GM23338 (cell line): ENCODE results near the gene SLAMF9. TPM values are rescaled to one million over a fixed set of nuclear protein-coding genes. Genes with fewer than 3 reads are reported as not detected.

Experiments used
- ATAC-seq: fragments of 200-7000 bp; cut with Tn5 transposase; 3 replicates; pipeline ENCODE4 v1.9.1; 2020
- DNase-seq: peaks from one replicate; pipeline ENCODE4 v3.0.0-alpha.2; 2015; ENCODE audit warnings: low spot score
- H2AFZ ChIP-seq: fragments of 200-600 bp; sonication (generic); 2 replicates; pipeline ENCODE4 v1.8.0; 2016; ENCODE audit warnings: antibody characterized with exemption, mild to moderate bottlenecking, moderate library complexity
- H3F3A ChIP-seq: fragments of 200-600 bp; sonication (generic); replicated peaks from 2 replicates; pipeline ENCODE4 v1.8.0; 2017; ENCODE audit warnings: antibody characterized with exemption, mixed run types, low read depth
- H3K27ac ChIP-seq: fragments of 200-600 bp; sonication (generic); 2 replicates; pipeline ENCODE4 v1.6.1; 2016; ENCODE audit warnings: low read depth
- H3K27me3 ChIP-seq: fragments of 200-600 bp; sonication (generic); 2 replicates; pipeline ENCODE4 v1.8.0; 2016; ENCODE audit warnings: mild to moderate bottlenecking, mixed run types, moderate library complexity; ENCODE audit not compliant: insufficient read depth
- H3K36me3 ChIP-seq: fragments of 200-600 bp; sonication (generic); 2 replicates; pipeline ENCODE4 v1.8.0; 2016; ENCODE audit warnings: mild to moderate bottlenecking; ENCODE audit not compliant: insufficient read depth
- H3K4me1 ChIP-seq: fragments of 200-600 bp; sonication (generic); 2 replicates; pipeline ENCODE4 v1.8.0; 2016; ENCODE audit warnings: mild to moderate bottlenecking, moderate library complexity; ENCODE audit not compliant: insufficient read depth
- H3K4me2 ChIP-seq: fragments of 200-600 bp; sonication (generic); 2 replicates; pipeline ENCODE4 v1.7.1; 2017; ENCODE audit warnings: mixed run types
- H3K4me3 ChIP-seq: fragments of 200-600 bp; sonication (generic); 2 replicates; pipeline ENCODE4 v1.6.1; 2016; ENCODE audit warnings: mixed run types
- H3K79me2 ChIP-seq: fragments of 200-600 bp; sonication (generic); replicated peaks from 2 replicates; pipeline ENCODE4 v1.8.0; 2017; ENCODE audit warnings: mild to moderate bottlenecking; ENCODE audit not compliant: insufficient read depth
- H3K9me2 ChIP-seq: fragments of 200-600 bp; sonication (generic); 2 replicates; pipeline ENCODE4 v1.8.0; 2017; ENCODE audit not compliant: insufficient read depth
- H4K20me1 ChIP-seq: fragments of 200-600 bp; sonication (generic); replicated peaks from 2 replicates; pipeline ENCODE4 v1.8.0; 2017; ENCODE audit warnings: mild to moderate bottlenecking; ENCODE audit not compliant: insufficient read depth
- H3K27ac Mint-ChIP-seq: 2 replicates; pipeline ENCODE4 v1.8.0; 2020; ENCODE audit warnings: inconsistent platforms, mild to moderate bottlenecking, moderate library complexity, mixed read lengths
- H3K27me3 Mint-ChIP-seq: 3 replicates; pipeline ENCODE4 v1.8.0; 2022; ENCODE audit warnings: low read depth, mild to moderate bottlenecking, moderate library complexity, mixed read lengths, inconsistent platforms; ENCODE audit not compliant: insufficient read depth, poor library complexity
- H3K36me3 Mint-ChIP-seq: 3 replicates; pipeline ENCODE4 v1.8.0; 2021; ENCODE audit warnings: low read depth, mild to moderate bottlenecking, inconsistent platforms, moderate library complexity, mixed read lengths
- H3K4me1 Mint-ChIP-seq: 3 replicates; pipeline ENCODE4 v1.8.0; 2020; ENCODE audit warnings: mild to moderate bottlenecking, inconsistent platforms, mixed read lengths
- H3K4me3 Mint-ChIP-seq: 3 replicates; pipeline ENCODE4 v1.8.0; 2021; ENCODE audit warnings: moderate library complexity, mild to moderate bottlenecking, inconsistent platforms, mixed read lengths
- H3K9me3 Mint-ChIP-seq: 3 replicates; pipeline ENCODE4 v1.8.0; 2020; ENCODE audit warnings: moderate library complexity, mild to moderate bottlenecking, inconsistent platforms, mixed read lengths
- EZH2 ChIP-seq: fragments of 200-600 bp; sonication (generic); IDR thresholded peaks from one replicate; pipeline ENCODE4 v1.8.0; 2017; ENCODE audit warnings: antibody characterized with exemption, mild to moderate bottlenecking, low read depth; ENCODE audit not compliant: unreplicated experiment
- EZH2phosphoT487 ChIP-seq: fragments of 200-600 bp; sonication (generic); IDR thresholded peaks from one replicate; pipeline ENCODE4 v1.8.1; 2018; ENCODE audit warnings: antibody characterized with exemption; ENCODE audit not compliant: unreplicated experiment
- JUNB ChIP-seq: IDR thresholded peaks from one replicate; pipeline ENCODE4 v1.6.1; 2016; ENCODE audit warnings: antibody characterized with exemption; ENCODE audit not compliant: unreplicated experiment
- NANOG ChIP-seq: IDR thresholded peaks from 2 replicates; pipeline ENCODE4 v1.6.1; 2016; ENCODE audit warnings: antibody characterized with exemption, borderline replicate concordance
- POLR2AphosphoS5 ChIP-seq: IDR thresholded peaks from 2 replicates; pipeline ENCODE4 v1.6.1; 2016; ENCODE audit warnings: antibody characterized with exemption, low read depth
- STAT1 ChIP-seq: IDR thresholded peaks from one replicate; pipeline ENCODE4 v1.6.1; 2016; ENCODE audit warnings: antibody characterized with exemption; ENCODE audit not compliant: unreplicated experiment
- ZNF114 ChIP-seq: fragments of 250-450 bp; sonication (Bioruptor Pico); IDR thresholded peaks from 2 replicates; pipeline ENCODE4 v1.5.0; 2020; ENCODE audit warnings: mild to moderate bottlenecking, moderate library complexity
- ZNF331 ChIP-seq: fragments of 250-450 bp; sonication (Bioruptor Pico); IDR thresholded peaks from 2 replicates; pipeline ENCODE4 v1.5.0; 2020; ENCODE audit warnings: low read depth, mild to moderate bottlenecking, moderate library complexity
- polyA plus RNA-seq: library from polyadenylated mRNA; unstranded; fragments of >200 nt; fragmentation: Nextera tagmentation; extraction: Ambion mirVana; gene quantifications from 2 replicates; pipeline ENCODE4 v1.2.1, GENCODE V29; 2016
- total RNA-seq: library from RNA; depleted of rRNA; stranded (reverse); fragments of >200 nt; shearing (Covaris generic); gene quantifications from 2 replicates; pipeline ENCODE4 v1.2.3, GENCODE V29; 2014
- TF ChIP-seq, protein P1 (sequence below): IDR thresholded peaks from 2 replicates; pipeline ENCODE4 v1.6.1; 2016; ENCODE audit warnings: antibody characterized with exemption
- TF ChIP-seq, protein P2 (sequence below), 2 experiments: fragments of 200-600 bp in 1 of 2; sonication (generic) in 1 of 2; conservative IDR thresholded peaks; 2 replicates each; pipeline versions ENCODE4 v1.5.1 to v1.6.1; 2016 to 2017; ENCODE audit warnings: antibody characterized with exemption in 2 of 2, low read depth in 2 of 2, mild to moderate bottlenecking in 2 of 2, moderate library complexity in 1 of 2
- TF ChIP-seq, protein P3 (sequence below): IDR thresholded peaks from one replicate; pipeline ENCODE4 v1.6.1; 2018; ENCODE audit warnings: antibody characterized with exemption; ENCODE audit not compliant: unreplicated experiment
- TF ChIP-seq, protein P4 (sequence below): fragments of 250-450 bp; sonication (Bioruptor Pico); IDR thresholded peaks from 2 replicates; pipeline ENCODE4 v1.5.0; 2020; ENCODE audit warnings: mild to moderate bottlenecking, moderate library complexity

Gene SLAMF9
- total and polyA plus RNA-seq, 2 experiments from 2014 or later = not detected

DNA sequence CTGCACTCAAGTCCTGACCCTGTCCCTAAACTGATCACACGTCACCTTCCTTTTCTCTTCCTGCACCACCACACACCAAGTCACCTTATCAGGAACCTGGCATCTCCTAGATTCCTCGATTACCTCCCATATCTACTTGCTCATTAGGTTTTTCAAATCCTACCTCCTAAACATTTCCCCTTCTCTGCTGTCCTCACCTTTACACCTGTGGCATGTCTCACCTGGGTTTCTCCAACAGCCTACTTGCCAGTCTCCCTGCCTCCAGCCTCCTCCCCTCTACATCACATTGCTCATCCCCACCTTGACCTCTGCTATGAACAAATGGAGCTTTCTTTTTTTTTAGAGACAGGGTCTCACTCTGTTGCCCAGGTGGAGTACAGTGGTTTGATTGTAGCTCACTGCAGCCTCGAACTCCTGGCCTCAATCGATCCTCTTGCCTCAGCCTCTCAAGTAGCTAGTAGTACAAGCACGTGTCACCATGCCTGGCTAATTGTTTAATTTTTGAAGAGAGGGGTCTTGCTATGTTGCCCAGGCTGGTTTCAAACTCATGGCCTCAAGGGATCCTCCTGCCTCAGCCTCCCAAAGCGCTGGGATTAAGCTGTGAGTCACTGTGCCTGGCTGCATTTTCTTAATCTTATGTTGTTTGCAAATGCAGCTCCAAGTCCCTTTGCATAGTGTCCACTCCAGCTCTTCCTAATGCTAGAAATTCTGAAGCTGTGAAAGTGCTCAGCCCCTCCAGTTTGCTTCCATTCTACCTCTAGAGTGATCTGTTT lies 14.9 kb downstream of the SLAMF9 start:
- Histone ChIP-seq H3K79me2 (peaks cover 7% of the 10 kb centered on the region; the same call in 1 of the 2 replicates), H2AFZ (no peak overlapping the region), H3K9me2 (no peaks in the 10 kb centered on the region), H3K4me2 (no peak overlapping the region), H3F3A (no peaks in the 10 kb centered on the region), H4K20me1 (peaks cover 4% of the 10 kb centered on the region; the same call in 1 of the 2 replicates), H3K27ac (no peak overlapping the region), H3K4me3 (no peak overlapping the region), H3K4me1 (peaks cover 23% of the 10 kb centered on the region), H3K36me3 (0 out of 2 replicates have a peak, but pooled peaks cover 10% of the 10 kb centered on the region), H3K27me3 (no peaks in the 10 kb centered on the region)
- Mint-ChIP-seq H3K27ac (no peak overlapping the region), H3K9me3 (no peaks in the 10 kb centered on the region), H3K4me1 (peaks cover 43% of the 10 kb centered on the region), H3K36me3 (peaks cover 37% of the 10 kb centered on the region), H3K4me3 (no peak overlapping the region), H3K27me3 (peaks cover 21% of the 10 kb centered on the region)
- ATAC-seq (no peak), DNase-seq (no peak)
- TF ChIP-seq, protein P1, sequence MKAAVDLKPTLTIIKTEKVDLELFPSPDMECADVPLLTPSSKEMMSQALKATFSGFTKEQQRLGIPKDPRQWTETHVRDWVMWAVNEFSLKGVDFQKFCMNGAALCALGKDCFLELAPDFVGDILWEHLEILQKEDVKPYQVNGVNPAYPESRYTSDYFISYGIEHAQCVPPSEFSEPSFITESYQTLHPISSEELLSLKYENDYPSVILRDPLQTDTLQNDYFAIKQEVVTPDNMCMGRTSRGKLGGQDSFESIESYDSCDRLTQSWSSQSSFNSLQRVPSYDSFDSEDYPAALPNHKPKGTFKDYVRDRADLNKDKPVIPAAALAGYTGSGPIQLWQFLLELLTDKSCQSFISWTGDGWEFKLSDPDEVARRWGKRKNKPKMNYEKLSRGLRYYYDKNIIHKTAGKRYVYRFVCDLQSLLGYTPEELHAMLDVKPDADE = no peak
- TF ChIP-seq, protein P2, sequence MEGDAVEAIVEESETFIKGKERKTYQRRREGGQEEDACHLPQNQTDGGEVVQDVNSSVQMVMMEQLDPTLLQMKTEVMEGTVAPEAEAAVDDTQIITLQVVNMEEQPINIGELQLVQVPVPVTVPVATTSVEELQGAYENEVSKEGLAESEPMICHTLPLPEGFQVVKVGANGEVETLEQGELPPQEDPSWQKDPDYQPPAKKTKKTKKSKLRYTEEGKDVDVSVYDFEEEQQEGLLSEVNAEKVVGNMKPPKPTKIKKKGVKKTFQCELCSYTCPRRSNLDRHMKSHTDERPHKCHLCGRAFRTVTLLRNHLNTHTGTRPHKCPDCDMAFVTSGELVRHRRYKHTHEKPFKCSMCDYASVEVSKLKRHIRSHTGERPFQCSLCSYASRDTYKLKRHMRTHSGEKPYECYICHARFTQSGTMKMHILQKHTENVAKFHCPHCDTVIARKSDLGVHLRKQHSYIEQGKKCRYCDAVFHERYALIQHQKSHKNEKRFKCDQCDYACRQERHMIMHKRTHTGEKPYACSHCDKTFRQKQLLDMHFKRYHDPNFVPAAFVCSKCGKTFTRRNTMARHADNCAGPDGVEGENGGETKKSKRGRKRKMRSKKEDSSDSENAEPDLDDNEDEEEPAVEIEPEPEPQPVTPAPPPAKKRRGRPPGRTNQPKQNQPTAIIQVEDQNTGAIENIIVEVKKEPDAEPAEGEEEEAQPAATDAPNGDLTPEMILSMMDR (conservative IDR thresholded peaks at IDR 0.05; ENCODE audit: low read depth in 2 of 2) = no peak
- TF ChIP-seq ZNF331 (CRISPR knock-in tag) = no peak
- no peak for TF ChIP-seq POLR2AphosphoS5
- TF ChIP-seq EZH2 = no peak
- no peak for TF ChIP-seq EZH2phosphoT487
- TF ChIP-seq, protein P3, sequence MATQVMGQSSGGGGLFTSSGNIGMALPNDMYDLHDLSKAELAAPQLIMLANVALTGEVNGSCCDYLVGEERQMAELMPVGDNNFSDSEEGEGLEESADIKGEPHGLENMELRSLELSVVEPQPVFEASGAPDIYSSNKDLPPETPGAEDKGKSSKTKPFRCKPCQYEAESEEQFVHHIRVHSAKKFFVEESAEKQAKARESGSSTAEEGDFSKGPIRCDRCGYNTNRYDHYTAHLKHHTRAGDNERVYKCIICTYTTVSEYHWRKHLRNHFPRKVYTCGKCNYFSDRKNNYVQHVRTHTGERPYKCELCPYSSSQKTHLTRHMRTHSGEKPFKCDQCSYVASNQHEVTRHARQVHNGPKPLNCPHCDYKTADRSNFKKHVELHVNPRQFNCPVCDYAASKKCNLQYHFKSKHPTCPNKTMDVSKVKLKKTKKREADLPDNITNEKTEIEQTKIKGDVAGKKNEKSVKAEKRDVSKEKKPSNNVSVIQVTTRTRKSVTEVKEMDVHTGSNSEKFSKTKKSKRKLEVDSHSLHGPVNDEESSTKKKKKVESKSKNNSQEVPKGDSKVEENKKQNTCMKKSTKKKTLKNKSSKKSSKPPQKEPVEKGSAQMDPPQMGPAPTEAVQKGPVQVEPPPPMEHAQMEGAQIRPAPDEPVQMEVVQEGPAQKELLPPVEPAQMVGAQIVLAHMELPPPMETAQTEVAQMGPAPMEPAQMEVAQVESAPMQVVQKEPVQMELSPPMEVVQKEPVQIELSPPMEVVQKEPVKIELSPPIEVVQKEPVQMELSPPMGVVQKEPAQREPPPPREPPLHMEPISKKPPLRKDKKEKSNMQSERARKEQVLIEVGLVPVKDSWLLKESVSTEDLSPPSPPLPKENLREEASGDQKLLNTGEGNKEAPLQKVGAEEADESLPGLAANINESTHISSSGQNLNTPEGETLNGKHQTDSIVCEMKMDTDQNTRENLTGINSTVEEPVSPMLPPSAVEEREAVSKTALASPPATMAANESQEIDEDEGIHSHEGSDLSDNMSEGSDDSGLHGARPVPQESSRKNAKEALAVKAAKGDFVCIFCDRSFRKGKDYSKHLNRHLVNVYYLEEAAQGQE = no peak
- TF ChIP-seq JUNB = no peak
- TF ChIP-seq, protein P4, sequence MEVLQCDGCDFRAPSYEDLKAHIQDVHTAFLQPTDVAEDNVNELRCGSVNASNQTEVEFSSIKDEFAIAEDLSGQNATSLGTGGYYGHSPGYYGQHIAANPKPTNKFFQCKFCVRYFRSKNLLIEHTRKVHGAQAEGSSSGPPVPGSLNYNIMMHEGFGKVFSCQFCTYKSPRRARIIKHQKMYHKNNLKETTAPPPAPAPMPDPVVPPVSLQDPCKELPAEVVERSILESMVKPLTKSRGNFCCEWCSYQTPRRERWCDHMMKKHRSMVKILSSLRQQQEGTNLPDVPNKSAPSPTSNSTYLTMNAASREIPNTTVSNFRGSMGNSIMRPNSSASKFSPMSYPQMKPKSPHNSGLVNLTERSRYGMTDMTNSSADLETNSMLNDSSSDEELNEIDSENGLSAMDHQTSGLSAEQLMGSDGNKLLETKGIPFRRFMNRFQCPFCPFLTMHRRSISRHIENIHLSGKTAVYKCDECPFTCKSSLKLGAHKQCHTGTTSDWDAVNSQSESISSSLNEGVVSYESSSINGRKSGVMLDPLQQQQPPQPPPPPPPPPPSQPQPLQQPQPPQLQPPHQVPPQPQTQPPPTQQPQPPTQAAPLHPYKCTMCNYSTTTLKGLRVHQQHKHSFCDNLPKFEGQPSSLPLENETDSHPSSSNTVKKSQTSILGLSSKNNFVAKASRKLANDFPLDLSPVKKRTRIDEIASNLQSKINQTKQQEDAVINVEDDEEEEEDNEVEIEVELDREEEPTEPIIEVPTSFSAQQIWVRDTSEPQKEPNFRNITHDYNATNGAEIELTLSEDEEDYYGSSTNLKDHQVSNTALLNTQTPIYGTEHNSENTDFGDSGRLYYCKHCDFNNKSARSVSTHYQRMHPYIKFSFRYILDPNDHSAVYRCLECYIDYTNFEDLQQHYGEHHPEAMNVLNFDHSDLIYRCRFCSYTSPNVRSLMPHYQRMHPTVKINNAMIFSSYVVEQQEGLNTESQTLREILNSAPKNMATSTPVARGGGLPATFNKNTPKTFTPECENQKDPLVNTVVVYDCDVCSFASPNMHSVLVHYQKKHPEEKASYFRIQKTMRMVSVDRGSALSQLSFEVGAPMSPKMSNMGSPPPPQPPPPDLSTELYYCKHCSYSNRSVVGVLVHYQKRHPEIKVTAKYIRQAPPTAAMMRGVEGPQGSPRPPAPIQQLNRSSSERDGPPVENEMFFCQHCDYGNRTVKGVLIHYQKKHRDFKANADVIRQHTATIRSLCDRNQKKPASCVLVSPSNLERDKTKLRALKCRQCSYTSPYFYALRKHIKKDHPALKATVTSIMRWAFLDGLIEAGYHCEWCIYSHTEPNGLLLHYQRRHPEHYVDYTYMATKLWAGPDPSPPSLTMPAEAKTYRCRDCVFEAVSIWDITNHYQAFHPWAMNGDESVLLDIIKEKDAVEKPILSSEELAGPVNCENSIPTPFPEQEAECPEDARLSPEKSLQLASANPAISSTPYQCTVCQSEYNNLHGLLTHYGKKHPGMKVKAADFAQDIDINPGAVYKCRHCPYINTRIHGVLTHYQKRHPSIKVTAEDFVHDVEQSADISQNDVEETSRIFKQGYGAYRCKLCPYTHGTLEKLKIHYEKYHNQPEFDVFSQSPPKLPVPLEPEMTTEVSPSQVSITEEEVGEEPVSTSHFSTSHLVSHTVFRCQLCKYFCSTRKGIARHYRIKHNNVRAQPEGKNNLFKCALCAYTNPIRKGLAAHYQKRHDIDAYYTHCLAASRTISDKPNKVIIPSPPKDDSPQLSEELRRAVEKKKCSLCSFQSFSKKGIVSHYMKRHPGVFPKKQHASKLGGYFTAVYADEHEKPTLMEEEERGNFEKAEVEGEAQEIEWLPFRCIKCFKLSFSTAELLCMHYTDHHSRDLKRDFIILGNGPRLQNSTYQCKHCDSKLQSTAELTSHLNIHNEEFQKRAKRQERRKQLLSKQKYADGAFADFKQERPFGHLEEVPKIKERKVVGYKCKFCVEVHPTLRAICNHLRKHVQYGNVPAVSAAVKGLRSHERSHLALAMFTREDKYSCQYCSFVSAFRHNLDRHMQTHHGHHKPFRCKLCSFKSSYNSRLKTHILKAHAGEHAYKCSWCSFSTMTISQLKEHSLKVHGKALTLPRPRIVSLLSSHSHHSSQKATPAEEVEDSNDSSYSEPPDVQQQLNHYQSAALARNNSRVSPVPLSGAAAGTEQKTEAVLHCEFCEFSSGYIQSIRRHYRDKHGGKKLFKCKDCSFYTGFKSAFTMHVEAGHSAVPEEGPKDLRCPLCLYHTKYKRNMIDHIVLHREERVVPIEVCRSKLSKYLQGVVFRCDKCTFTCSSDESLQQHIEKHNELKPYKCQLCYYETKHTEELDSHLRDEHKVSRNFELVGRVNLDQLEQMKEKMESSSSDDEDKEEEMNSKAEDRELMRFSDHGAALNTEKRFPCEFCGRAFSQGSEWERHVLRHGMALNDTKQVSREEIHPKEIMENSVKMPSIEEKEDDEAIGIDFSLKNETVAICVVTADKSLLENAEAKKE = no peak
- no peak for TF ChIP-seq STAT1
- TF ChIP-seq ZNF114 = no peak
- no peak for TF ChIP-seq NANOG
